H9 (cell line): Measurements from ENCODE around the gene SPPL3. TPM values are rescaled to one million over a fixed set of nuclear protein-coding genes. Genes with fewer than 3 reads are reported as not detected.

Experiments used
- DNase-seq: peaks from one replicate; pipeline ENCODE4 v3.0.0-alpha.2; 2017
- H2AFZ ChIP-seq: one replicate; pipeline ENCODE4 v1.6.1; 2013; ENCODE audit warnings: mild to moderate bottlenecking, low read length, control low read depth, moderate library complexity
- H2AK5ac ChIP-seq: 2 replicates; pipeline ENCODE4 v1.6.1; 2013; ENCODE audit warnings: low read length, control low read depth, mixed read lengths; ENCODE audit not compliant: insufficient read length
- H2BK120ac ChIP-seq: one replicate; pipeline ENCODE4 v1.6.1; 2013; ENCODE audit warnings: low read depth, mild to moderate bottlenecking, low read length, control low read depth, inconsistent platforms; ENCODE audit not compliant: poor library complexity, severe bottlenecking
- H2BK12ac ChIP-seq: 2 replicates; pipeline ENCODE4 v1.6.1; 2013; ENCODE audit warnings: low read length, control low read depth, mixed read lengths, low read depth; ENCODE audit not compliant: insufficient read length
- H2BK15ac ChIP-seq: 2 replicates; pipeline ENCODE4 v1.6.1; 2013; ENCODE audit warnings: low read depth, low read length, control low read depth
- H2BK20ac ChIP-seq: one replicate; pipeline ENCODE4 v1.6.1; 2013; ENCODE audit warnings: low read depth, mild to moderate bottlenecking, low read length, control low read depth, inconsistent platforms; ENCODE audit not compliant: poor library complexity, severe bottlenecking
- H2BK5ac ChIP-seq: 2 replicates; pipeline ENCODE4 v1.6.1; 2013; ENCODE audit warnings: low read length, control low read depth, mixed read lengths; ENCODE audit not compliant: insufficient read length
- H3K14ac ChIP-seq: 2 replicates; pipeline ENCODE4 v1.6.1; 2013; ENCODE audit warnings: low read length, control low read depth; ENCODE audit not compliant: insufficient read depth
- H3K18ac ChIP-seq: 2 replicates; pipeline ENCODE4 v1.6.1; 2013; ENCODE audit warnings: low read depth, mild to moderate bottlenecking, mixed read lengths, low read length, control low read depth; ENCODE audit not compliant: insufficient read length
- H3K23ac ChIP-seq: 2 replicates; pipeline ENCODE4 v1.6.1; 2013; ENCODE audit warnings: low read length, control low read depth, mixed read lengths, low read depth; ENCODE audit not compliant: insufficient read length
- H3K23me2 ChIP-seq: 2 replicates; pipeline ENCODE4 v1.6.1; 2013; ENCODE audit warnings: low read depth, mild to moderate bottlenecking, mixed read lengths, low read length, control low read depth; ENCODE audit not compliant: insufficient read length, poor library complexity, severe bottlenecking
- H3K27ac ChIP-seq: 2 replicates; pipeline ENCODE4 v1.5.1; 2013; ENCODE audit warnings: low read length, control low read depth, mixed read lengths, low read depth; ENCODE audit not compliant: insufficient read length
- H3K27me3 ChIP-seq: 2 replicates; pipeline ENCODE4 v1.6.1; 2013; ENCODE audit warnings: low read length, control low read depth, inconsistent platforms; ENCODE audit not compliant: insufficient read depth
- H3K4ac ChIP-seq: 2 replicates; pipeline ENCODE4 v1.6.1; 2013; ENCODE audit warnings: low read depth, mild to moderate bottlenecking, control low read depth, inconsistent platforms, low read length, moderate library complexity
- H3K4me1 ChIP-seq: 2 replicates; pipeline ENCODE4 v1.6.1; 2013; ENCODE audit warnings: low read length, control low read depth, inconsistent platforms; ENCODE audit not compliant: insufficient read depth
- H3K4me2 ChIP-seq: 2 replicates; pipeline ENCODE4 v1.6.1; 2013; ENCODE audit warnings: low read length, control low read depth, mixed read lengths; ENCODE audit not compliant: insufficient read length, insufficient read depth
- H3K56ac ChIP-seq: 2 replicates; pipeline ENCODE4 v1.6.1; 2013; ENCODE audit warnings: low read depth, mild to moderate bottlenecking, mixed read lengths, low read length, control low read depth; ENCODE audit not compliant: insufficient read length
- H3K79me1 ChIP-seq: 2 replicates; pipeline ENCODE4 v1.6.1; 2013; ENCODE audit warnings: low read depth, mild to moderate bottlenecking, moderate library complexity, low read length, control low read depth, inconsistent platforms; ENCODE audit not compliant: insufficient read depth, poor library complexity, severe bottlenecking
- H3K79me2 ChIP-seq: 2 replicates; pipeline ENCODE4 v1.6.1; 2013; ENCODE audit warnings: low read length, control low read depth, inconsistent platforms; ENCODE audit not compliant: insufficient read depth
- H3K9ac ChIP-seq: 2 replicates; pipeline ENCODE4 v1.6.1; 2013; ENCODE audit warnings: low read length, control low read depth, mixed read lengths; ENCODE audit not compliant: insufficient read length; ENCODE audit errors: extremely low read depth
- H3K9me3 ChIP-seq: one replicate; pipeline ENCODE4 v1.6.1; 2013; ENCODE audit warnings: low read depth, low read length, inconsistent platforms; ENCODE audit not compliant: control insufficient read depth
- H3T11ph ChIP-seq: one replicate; pipeline ENCODE4 v1.6.1; 2013; ENCODE audit warnings: mild to moderate bottlenecking, low read length, control low read depth, inconsistent platforms
- H4K20me1 ChIP-seq: one replicate; pipeline ENCODE4 v1.6.1; 2013; ENCODE audit not compliant: control insufficient read depth, insufficient read length, insufficient read depth
- H4K5ac ChIP-seq: 2 replicates; pipeline ENCODE4 v1.6.1; 2013; ENCODE audit warnings: low read depth, mild to moderate bottlenecking, mixed read lengths, low read length, control low read depth; ENCODE audit not compliant: insufficient read length
- H4K8ac ChIP-seq: replicated peaks from 2 replicates; pipeline ENCODE4 v1.6.1; 2013; ENCODE audit warnings: low read length, control low read depth, mixed read lengths, low read depth; ENCODE audit not compliant: insufficient read length
- H4K91ac ChIP-seq: 2 replicates; pipeline ENCODE4 v1.6.1; 2013; ENCODE audit warnings: low read depth, mild to moderate bottlenecking, moderate library complexity, mixed read lengths, low read length, control low read depth; ENCODE audit not compliant: insufficient read length
- H3K27ac Mint-ChIP-seq, 3 experiments: 2 replicates in 2 of 3; 3 replicates in 1 of 3; pipeline ENCODE4 v1.8.0; 2020 to 2021; ENCODE audit warnings: mixed read lengths in 3 of 3, mild to moderate bottlenecking in 1 of 3, moderate library complexity in 1 of 3
- H3K27me3 Mint-ChIP-seq: 2 replicates; pipeline ENCODE4 v1.8.0; 2021; ENCODE audit warnings: low read depth, mild to moderate bottlenecking, moderate library complexity, mixed read lengths
- H3K36me3 Mint-ChIP-seq, 3 experiments: 2 replicates in 2 of 3; 3 replicates in 1 of 3; pipeline ENCODE4 v1.8.0; 2020 to 2021; ENCODE audit warnings: low read depth in 3 of 3, mixed read lengths in 3 of 3; ENCODE audit not compliant: insufficient read depth in 1 of 3
- H3K4me1 Mint-ChIP-seq, 2 experiments: 2 replicates each; pipeline ENCODE4 v1.8.0; 2020; ENCODE audit warnings: mixed read lengths in 2 of 2
- H3K4me3 Mint-ChIP-seq, 2 experiments: 2 replicates in 1 of 2; 3 replicates in 1 of 2; pipeline ENCODE4 v1.8.0; 2020 to 2021; ENCODE audit warnings: mild to moderate bottlenecking in 2 of 2, mixed read lengths in 2 of 2, moderate library complexity in 1 of 2
- H3K9me3 Mint-ChIP-seq, 2 experiments: 2 replicates in 1 of 2; 3 replicates in 1 of 2; pipeline ENCODE4 v1.8.0; 2020; ENCODE audit warnings: mild to moderate bottlenecking in 2 of 2, mixed read lengths in 2 of 2, moderate library complexity in 1 of 2
- CTCF ChIP-seq: fragments of 200-600 bp; sonication (generic); conservative IDR thresholded peaks from 3 replicates; pipeline ENCODE4 v1.8.0; 2021; ENCODE audit warnings: antibody characterized with exemption, mild to moderate bottlenecking
- WGBS: extraction: QIAGEN DNeasy Blood & Tissue Kit; methylation state at CpG from one replicate; pipeline ENCODE4 v1.1.7; 2013; ENCODE audit warnings: missing lambda C conversion rate, low lambda C conversion rate, mixed read lengths; ENCODE audit not compliant: insufficient read length; ENCODE audit errors: extremely low coverage; 5-methylcytosine and 5-hydroxymethylcytosine counted together
- total RNA-seq: library from RNA; stranded (reverse); gene quantifications from 2 replicates; pipeline ENCODE4 v1.2.1, GENCODE V29; 2021

SPPL3 gene
- total RNA-seq, 1 experiment from 2014 or later = 46.3 TPM

- H3K23me2 ChIP-seq = no peaks in the 10 kb centered on the region
- H2AFZ ChIP-seq = no peak overlapping the region
- H3K56ac ChIP-seq = no peak overlapping the region
- no peak overlapping the region for H2BK5ac ChIP-seq
- H2BK20ac ChIP-seq = no peak overlapping the region
- H3K4me2 ChIP-seq = no peak overlapping the region
- no peaks in the 10 kb centered on the region for H3K79me1 ChIP-seq
- no peak overlapping the region for H4K8ac ChIP-seq
- no peak overlapping the region for H3T11ph ChIP-seq
- H3K4me1 ChIP-seq = peaks cover 2% of the 10 kb centered on the region; the same call in 1 of the 2 replicates
- H3K9ac ChIP-seq = no peak overlapping the region
- peaks cover 19 to 20% of the 10 kb centered on the region in 2 experiments for H3K4me1 Mint-ChIP-seq
- H3K27me3 Mint-ChIP-seq = no peaks in the 10 kb centered on the region
- H3K18ac ChIP-seq = no peak overlapping the region
- H2BK120ac ChIP-seq = no peak overlapping the region
- no peak for DNase-seq
- no peak overlapping the region for H2BK15ac ChIP-seq
- no peak overlapping the region for H4K91ac ChIP-seq
- H3K4ac ChIP-seq = no peak overlapping the region
- no peaks in the 10 kb centered on the region for H4K20me1 ChIP-seq
- no peak overlapping the region for H2AK5ac ChIP-seq
- peak overlapping the region in 2 of 3 experiments; percentile 35 to 61; a peak in 2 of 7 replicates for H3K27ac Mint-ChIP-seq
- no peak overlapping the region for H3K27ac ChIP-seq
- WGBS = no CpG with 5 or more reads among the region's 27 CpGs
- no peaks in the 10 kb centered on the region for H3K27me3 ChIP-seq
- no peak for TF ChIP-seq CTCF
- no peaks in the 10 kb centered on the region for H3K9me3 ChIP-seq
- H2BK12ac ChIP-seq = no peak overlapping the region
- peak overlapping the region; percentile 63; the same call in 1 of the 2 replicates for H3K14ac ChIP-seq
- H3K79me2 ChIP-seq = no peaks in the 10 kb centered on the region
- peak overlapping the region in 1 of 2 experiments; percentile 27; a peak in 1 of 5 replicates for H3K4me3 Mint-ChIP-seq
- H3K9me3 Mint-ChIP-seq = peaks cover 4 to 5% of the 10 kb centered on the region in 2 experiments; a peak in 3 of 5 replicates
- no peak overlapping the region for H3K23ac ChIP-seq
- peaks cover 3 to 41% (median 10%) of the 10 kb centered on the region in 3 experiments; a peak in 6 of 7 replicates for H3K36me3 Mint-ChIP-seq
- H4K5ac ChIP-seq = no peak overlapping the region
Observed at GRCh38 chr12:120759591-120760348, 144.4 kb downstream of the SPPL3 start.
